Liver (tissue), 9 donors: Measurements from ENCODE around the gene ARHGAP10. TPM values are rescaled to one million over a fixed set of nuclear protein-coding genes. Genes with fewer than 3 reads are reported as not detected.

ENCODE experiments used
- DNase-seq: peaks from one replicate; pipeline ENCODE4 v3.0.0-alpha.2; 2017; ENCODE audit warnings: low spot score
- H3K27ac ChIP-seq, 2 donors: one replicate each; pipeline ENCODE4 v1.7.0; 2013; ENCODE audit warnings: inconsistent platforms in 2 of 2, low read length in 2 of 2, control low read depth in 1 of 2, low read depth in 1 of 2, mild to moderate bottlenecking in 1 of 2
- H3K27me3 ChIP-seq, 4 donors: one replicate each; pipeline versions ENCODE4 v1.6.1 to v1.7.0; 2013; ENCODE audit warnings: low read length in 3 of 4, inconsistent platforms in 1 of 4, mild to moderate bottlenecking in 1 of 4, moderate library complexity in 1 of 4; ENCODE audit not compliant: control insufficient read depth in 4 of 4, insufficient read depth in 4 of 4
- H3K36me3 ChIP-seq, 4 donors: one replicate each; pipeline versions ENCODE4 v1.6.1 to v1.7.0; 2013; ENCODE audit warnings: low read length in 3 of 4, mild to moderate bottlenecking in 3 of 4, low read depth in 1 of 4, moderate library complexity in 1 of 4; ENCODE audit not compliant: control insufficient read depth in 4 of 4, insufficient read depth in 3 of 4
- H3K4me1 ChIP-seq, 4 donors: one replicate each; pipeline versions ENCODE4 v1.6.1 to v1.7.0; 2013; ENCODE audit warnings: low read length in 3 of 4, mild to moderate bottlenecking in 3 of 4, moderate library complexity in 1 of 4; ENCODE audit not compliant: control insufficient read depth in 4 of 4, insufficient read depth in 4 of 4
- H3K4me3 ChIP-seq, 3 donors: one replicate each; pipeline versions ENCODE4 v1.6.1 to v1.7.0; 2013; ENCODE audit warnings: low read length in 3 of 3, control low read depth in 1 of 3, low read depth in 1 of 3, mild to moderate bottlenecking in 1 of 3
- H3K9ac ChIP-seq, 2 donors: one replicate each; pipeline ENCODE4 v1.7.0; 2013; ENCODE audit warnings: low read length in 2 of 2, mild to moderate bottlenecking in 2 of 2, moderate library complexity in 2 of 2, control low read depth in 1 of 2, low read depth in 1 of 2
- H3K9me3 ChIP-seq, 4 donors: one replicate each; pipeline versions ENCODE4 v1.6.1 to v1.7.0; 2013; ENCODE audit warnings: low read length in 3 of 4; ENCODE audit not compliant: control insufficient read depth in 4 of 4
- EGR1 ChIP-seq, 2 donors: IDR thresholded peaks; 2 replicates each; pipeline ENCODE4 v1.6.1; 2016 to 2018; ENCODE audit warnings: antibody characterized with exemption in 2 of 2, low read depth in 2 of 2
- FOXA1 ChIP-seq: IDR thresholded peaks from 2 replicates; pipeline ENCODE4 v1.6.1; 2016; ENCODE audit warnings: antibody characterized with exemption
- FOXA2 ChIP-seq: IDR thresholded peaks from 2 replicates; pipeline ENCODE4 v1.6.1; 2016; ENCODE audit warnings: antibody characterized with exemption
- GABPA ChIP-seq, 2 donors: IDR thresholded peaks in 1 of 2; conservative IDR thresholded peaks in 1 of 2; 2 replicates each; pipeline ENCODE4 v1.6.1; 2016; ENCODE audit warnings: antibody characterized with exemption in 2 of 2, mild to moderate bottlenecking in 1 of 2, moderate library complexity in 1 of 2
- HNF4A ChIP-seq, 2 donors: conservative IDR thresholded peaks; 2 replicates each; pipeline ENCODE4 v1.6.1; 2016; ENCODE audit warnings: antibody characterized with exemption in 2 of 2, mild to moderate bottlenecking in 2 of 2
- HNF4G ChIP-seq: IDR thresholded peaks from 2 replicates; pipeline ENCODE4 v1.6.1; 2016; ENCODE audit warnings: antibody characterized with exemption
- JUND ChIP-seq, 2 donors: IDR thresholded peaks; 2 replicates each; pipeline ENCODE4 v1.6.1; 2016; ENCODE audit warnings: antibody characterized with exemption in 2 of 2
- NR2F2 ChIP-seq: IDR thresholded peaks from 2 replicates; pipeline ENCODE4 v1.6.1; 2016; ENCODE audit warnings: antibody characterized with exemption
- RAD21 ChIP-seq, 2 donors: IDR thresholded peaks; 2 replicates each; pipeline ENCODE4 v1.6.1; 2016; ENCODE audit warnings: antibody characterized with exemption in 2 of 2, mild to moderate bottlenecking in 2 of 2
- RXRA ChIP-seq, 2 donors: IDR thresholded peaks; 2 replicates each; pipeline ENCODE4 v1.6.1; 2017 to 2018; ENCODE audit warnings: antibody characterized with exemption in 2 of 2, mild to moderate bottlenecking in 1 of 2
- SP1 ChIP-seq: IDR thresholded peaks from 2 replicates; pipeline ENCODE4 v1.6.1; 2018; ENCODE audit warnings: antibody characterized with exemption, mild to moderate bottlenecking
- TAF1 ChIP-seq: conservative IDR thresholded peaks from 2 replicates; pipeline ENCODE4 v1.6.1; 2016; ENCODE audit warnings: antibody characterized with exemption, mild to moderate bottlenecking
- YY1 ChIP-seq: IDR thresholded peaks from 2 replicates; pipeline ENCODE4 v1.6.1; 2016; ENCODE audit warnings: antibody characterized with exemption, mild to moderate bottlenecking
- WGBS: extraction: QIAGEN DNeasy Blood & Tissue Kit; methylation state at CpG from one replicate; pipeline ENCODE4 v1.1.7; 2013; 5-methylcytosine and 5-hydroxymethylcytosine counted together
- polyA plus RNA-seq, 2 donors: library from polyadenylated mRNA; stranded (reverse) in 1 of 2; unstranded in 1 of 2; fragments of 200-250 nt in 1 of 2; fragments of >200 nt in 1 of 2; fragmentation: Nextera tagmentation in 1 of 2; extraction: Ambion mirVana in 1 of 2; gene quantifications; one replicate each; pipeline versions ENCODE4 v1.2.1 to v1.2.3, GENCODE V29; 2013 to 2015
- total RNA-seq, 2 donors: library from RNA; depleted of rRNA; stranded (reverse); fragments of >200 nt; gene quantifications; one replicate each; pipeline ENCODE4 v1.2.3, GENCODE V29; 2014
- TF ChIP-seq, protein P1 (sequence below): IDR thresholded peaks from 2 replicates; pipeline ENCODE4 v1.6.1; 2016; ENCODE audit warnings: antibody characterized with exemption
- TF ChIP-seq, protein P2 (sequence below): IDR thresholded peaks from 2 replicates; pipeline ENCODE4 v1.6.1; 2016; ENCODE audit warnings: antibody characterized with exemption
- TF ChIP-seq, protein P3 (sequence below): IDR thresholded peaks from 2 replicates; pipeline ENCODE4 v1.6.1; 2016; ENCODE audit warnings: antibody characterized with exemption
- TF ChIP-seq, protein P4 (sequence below): fragments of 150-350 bp; IDR thresholded peaks from 2 replicates; pipeline ENCODE4 v1.5.1; 2017; ENCODE audit warnings: improper control_type of control experiment, low read depth, low read length; ENCODE audit not compliant: missing input control
- TF ChIP-seq, protein P5 (sequence below): IDR thresholded peaks from 2 replicates; pipeline ENCODE4 v1.6.1; 2016; ENCODE audit warnings: antibody characterized with exemption, mild to moderate bottlenecking
- donor health status: healthy.
- donor health status: healthy.
- donor health status: healthy.
- donor health status: healthy.
- donor health status: healthy.

Gene ARHGAP10
- total and polyA plus RNA-seq, 4 donors: 1.5 to 13.0 (median 4.3) TPM

DNA sequence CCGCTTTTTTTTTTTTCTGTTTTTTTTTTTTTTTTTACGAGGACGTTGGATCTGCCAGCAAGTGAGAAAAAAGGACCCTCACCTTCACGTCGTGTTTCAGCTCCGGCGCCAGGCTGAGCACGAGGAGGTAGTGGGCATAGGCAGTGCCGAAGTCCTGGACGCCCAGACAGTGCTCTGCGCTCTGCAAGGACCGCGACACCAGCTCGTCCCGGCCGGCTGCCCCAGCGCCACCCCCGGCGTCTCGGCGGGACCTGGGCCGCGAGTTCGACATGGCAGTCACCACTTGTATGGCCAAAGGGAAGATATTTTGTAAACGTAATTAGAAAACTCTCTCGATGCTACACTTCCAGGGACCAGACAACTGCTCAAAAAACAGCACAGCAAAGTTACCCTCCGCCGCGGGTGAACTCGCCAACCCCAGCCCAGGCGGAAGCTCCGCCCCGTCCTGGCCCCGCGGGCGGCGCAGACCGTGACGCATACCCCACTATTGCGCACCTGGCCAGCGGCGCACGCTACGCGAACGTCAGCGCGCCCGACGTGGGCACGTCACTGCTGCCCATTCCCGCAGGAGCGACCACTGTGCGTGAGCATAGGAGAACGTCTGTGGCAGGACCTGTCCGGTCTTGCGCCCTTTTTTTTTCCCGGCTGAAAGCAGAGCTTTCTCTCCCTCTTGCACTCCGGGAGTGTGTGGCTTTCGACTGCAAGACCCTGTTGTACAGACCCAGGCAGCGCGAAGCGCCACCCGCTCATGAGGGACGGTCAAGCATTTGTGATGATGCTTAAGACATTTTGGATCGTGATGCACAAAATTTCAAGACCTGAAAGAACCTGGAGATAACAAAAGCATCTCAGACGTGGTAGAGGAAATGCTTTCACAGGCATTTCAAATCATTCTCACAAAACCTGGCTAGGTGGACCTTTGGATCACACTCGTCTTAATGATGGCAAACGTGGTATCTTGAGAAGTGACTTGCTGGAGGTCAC lies 47.9 kb upstream of the ARHGAP10 start, which contains the start of gene PRMT9:
Gene PRMT9, minus strand, starts transcription at position 447 of the 984 bp plus-strand sequence. Its CDS starts 176 bp downstream, at position 271.
- TF ChIP-seq, protein P1, sequence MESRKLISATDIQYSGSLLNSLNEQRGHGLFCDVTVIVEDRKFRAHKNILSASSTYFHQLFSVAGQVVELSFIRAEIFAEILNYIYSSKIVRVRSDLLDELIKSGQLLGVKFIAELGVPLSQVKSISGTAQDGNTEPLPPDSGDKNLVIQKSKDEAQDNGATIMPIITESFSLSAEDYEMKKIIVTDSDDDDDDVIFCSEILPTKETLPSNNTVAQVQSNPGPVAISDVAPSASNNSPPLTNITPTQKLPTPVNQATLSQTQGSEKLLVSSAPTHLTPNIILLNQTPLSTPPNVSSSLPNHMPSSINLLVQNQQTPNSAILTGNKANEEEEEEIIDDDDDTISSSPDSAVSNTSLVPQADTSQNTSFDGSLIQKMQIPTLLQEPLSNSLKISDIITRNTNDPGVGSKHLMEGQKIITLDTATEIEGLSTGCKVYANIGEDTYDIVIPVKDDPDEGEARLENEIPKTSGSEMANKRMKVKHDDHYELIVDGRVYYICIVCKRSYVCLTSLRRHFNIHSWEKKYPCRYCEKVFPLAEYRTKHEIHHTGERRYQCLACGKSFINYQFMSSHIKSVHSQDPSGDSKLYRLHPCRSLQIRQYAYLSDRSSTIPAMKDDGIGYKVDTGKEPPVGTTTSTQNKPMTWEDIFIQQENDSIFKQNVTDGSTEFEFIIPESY: peak; percentile 38
- TF ChIP-seq JUND (IDR thresholded peaks at IDR 0.05) (peak; percentile 67 to 76), HNF4G (no peak), HNF4A (conservative IDR thresholded peaks at IDR 0.05) (no peak), FOXA1 (no peak), EGR1 (IDR thresholded peaks at IDR 0.05; ENCODE audit: low read depth in 2 of 2) (no peak), SP1 (peak; percentile 86), RAD21 (IDR thresholded peaks at IDR 0.05) (no peak), FOXA2 (peak; percentile 6), GABPA (IDR thresholded peaks at IDR 0.05 in 1 of 2, conservative IDR thresholded peaks at IDR 0.05 in 1 of 2) (peak in 1 of 2 donors; percentile 67), RXRA (IDR thresholded peaks at IDR 0.05) (peak; percentile 36 to 40), NR2F2 (no peak), YY1 (peak; percentile 71), TAF1 (peak; percentile 59)
- TF ChIP-seq, protein P2, sequence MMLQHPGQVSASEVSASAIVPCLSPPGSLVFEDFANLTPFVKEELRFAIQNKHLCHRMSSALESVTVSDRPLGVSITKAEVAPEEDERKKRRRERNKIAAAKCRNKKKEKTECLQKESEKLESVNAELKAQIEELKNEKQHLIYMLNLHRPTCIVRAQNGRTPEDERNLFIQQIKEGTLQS: no peak
- TF ChIP-seq, protein P3, sequence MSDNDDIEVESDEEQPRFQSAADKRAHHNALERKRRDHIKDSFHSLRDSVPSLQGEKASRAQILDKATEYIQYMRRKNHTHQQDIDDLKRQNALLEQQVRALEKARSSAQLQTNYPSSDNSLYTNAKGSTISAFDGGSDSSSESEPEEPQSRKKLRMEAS: peak; percentile 23
- TF ChIP-seq, protein P4, sequence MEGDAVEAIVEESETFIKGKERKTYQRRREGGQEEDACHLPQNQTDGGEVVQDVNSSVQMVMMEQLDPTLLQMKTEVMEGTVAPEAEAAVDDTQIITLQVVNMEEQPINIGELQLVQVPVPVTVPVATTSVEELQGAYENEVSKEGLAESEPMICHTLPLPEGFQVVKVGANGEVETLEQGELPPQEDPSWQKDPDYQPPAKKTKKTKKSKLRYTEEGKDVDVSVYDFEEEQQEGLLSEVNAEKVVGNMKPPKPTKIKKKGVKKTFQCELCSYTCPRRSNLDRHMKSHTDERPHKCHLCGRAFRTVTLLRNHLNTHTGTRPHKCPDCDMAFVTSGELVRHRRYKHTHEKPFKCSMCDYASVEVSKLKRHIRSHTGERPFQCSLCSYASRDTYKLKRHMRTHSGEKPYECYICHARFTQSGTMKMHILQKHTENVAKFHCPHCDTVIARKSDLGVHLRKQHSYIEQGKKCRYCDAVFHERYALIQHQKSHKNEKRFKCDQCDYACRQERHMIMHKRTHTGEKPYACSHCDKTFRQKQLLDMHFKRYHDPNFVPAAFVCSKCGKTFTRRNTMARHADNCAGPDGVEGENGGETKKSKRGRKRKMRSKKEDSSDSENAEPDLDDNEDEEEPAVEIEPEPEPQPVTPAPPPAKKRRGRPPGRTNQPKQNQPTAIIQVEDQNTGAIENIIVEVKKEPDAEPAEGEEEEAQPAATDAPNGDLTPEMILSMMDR: no peak
- TF ChIP-seq, protein P5, sequence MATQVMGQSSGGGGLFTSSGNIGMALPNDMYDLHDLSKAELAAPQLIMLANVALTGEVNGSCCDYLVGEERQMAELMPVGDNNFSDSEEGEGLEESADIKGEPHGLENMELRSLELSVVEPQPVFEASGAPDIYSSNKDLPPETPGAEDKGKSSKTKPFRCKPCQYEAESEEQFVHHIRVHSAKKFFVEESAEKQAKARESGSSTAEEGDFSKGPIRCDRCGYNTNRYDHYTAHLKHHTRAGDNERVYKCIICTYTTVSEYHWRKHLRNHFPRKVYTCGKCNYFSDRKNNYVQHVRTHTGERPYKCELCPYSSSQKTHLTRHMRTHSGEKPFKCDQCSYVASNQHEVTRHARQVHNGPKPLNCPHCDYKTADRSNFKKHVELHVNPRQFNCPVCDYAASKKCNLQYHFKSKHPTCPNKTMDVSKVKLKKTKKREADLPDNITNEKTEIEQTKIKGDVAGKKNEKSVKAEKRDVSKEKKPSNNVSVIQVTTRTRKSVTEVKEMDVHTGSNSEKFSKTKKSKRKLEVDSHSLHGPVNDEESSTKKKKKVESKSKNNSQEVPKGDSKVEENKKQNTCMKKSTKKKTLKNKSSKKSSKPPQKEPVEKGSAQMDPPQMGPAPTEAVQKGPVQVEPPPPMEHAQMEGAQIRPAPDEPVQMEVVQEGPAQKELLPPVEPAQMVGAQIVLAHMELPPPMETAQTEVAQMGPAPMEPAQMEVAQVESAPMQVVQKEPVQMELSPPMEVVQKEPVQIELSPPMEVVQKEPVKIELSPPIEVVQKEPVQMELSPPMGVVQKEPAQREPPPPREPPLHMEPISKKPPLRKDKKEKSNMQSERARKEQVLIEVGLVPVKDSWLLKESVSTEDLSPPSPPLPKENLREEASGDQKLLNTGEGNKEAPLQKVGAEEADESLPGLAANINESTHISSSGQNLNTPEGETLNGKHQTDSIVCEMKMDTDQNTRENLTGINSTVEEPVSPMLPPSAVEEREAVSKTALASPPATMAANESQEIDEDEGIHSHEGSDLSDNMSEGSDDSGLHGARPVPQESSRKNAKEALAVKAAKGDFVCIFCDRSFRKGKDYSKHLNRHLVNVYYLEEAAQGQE: peak; percentile 76

More for the DNA sequence above, 47.9 kb upstream of the ARHGAP10 start, which contains the start of gene PRMT9:
- peak within 1 kb of the TSS; percentile 78 to 87 for H3K9ac ChIP-seq
- H3K9me3 ChIP-seq: no peaks in the 10 kb centered on the region
- H3K27me3 ChIP-seq: no peaks in the 10 kb centered on the region
- peak within 1 kb of the TSS; percentile 85 to 91 for H3K27ac ChIP-seq
- H3K4me3 ChIP-seq: peak within 1 kb of the TSS; percentile 71 to 88 (median 76)
- H3K36me3 ChIP-seq: peaks cover 0 to 2% (median under 1%) of the 10 kb centered on the region in 4 donors
- peak; percentile 90 for DNase-seq
- WGBS: under 1% methylated on average over 69 of the region's 69 CpGs
- peaks cover 3 to 15% (median 10%) of the 10 kb centered on the region in 4 donors for H3K4me1 ChIP-seq
